Mucosa of descending colon (tissue), 3 donors: ENCODE measurements around the gene RPEL1. TPM values are rescaled to one million over a fixed set of nuclear protein-coding genes. Genes with fewer than 3 reads are reported as not detected.

Experiments used
- ATAC-seq: fragments of 200-7000 bp; cut with Tn5 transposase; one replicate; pipeline ENCODE4 v1.9.1; 2020; ENCODE audit warnings: mild to moderate bottlenecking, moderate library complexity
- DNase-seq, 3 donors: peaks; one replicate each; pipeline ENCODE4 v3.0.0-alpha.2; 2020
- H3K36me3 ChIP-seq: fragments of 200-600 bp; one replicate; pipeline ENCODE4 v1.8.0; 2021; ENCODE audit warnings: low read depth, mild to moderate bottlenecking
- H3K4me1 ChIP-seq: fragments of 200-600 bp; one replicate; pipeline ENCODE4 v1.8.0; 2021; ENCODE audit warnings: low read depth, mild to moderate bottlenecking
- H3K4me3 ChIP-seq: fragments of 200-600 bp; one replicate; pipeline ENCODE4 v1.8.0; 2021; ENCODE audit warnings: mild to moderate bottlenecking
- H3K9me3 ChIP-seq: fragments of 200-600 bp; one replicate; pipeline ENCODE4 v1.8.0; 2021; ENCODE audit warnings: mild to moderate bottlenecking
- intact Hi-C, 2 donors: fragments of 100-400 bp; cut with DNase I in 1 of 2; cut with micrococcal nuclease in 1 of 2; formaldehyde crosslinking; loops; one replicate each; pipeline versions ENCODE4 v1.11.0 to v1.11.1; 2022; cut with DNase I, micrococcal nuclease
- total RNA-seq, 3 donors: library from RNA; stranded (reverse); fragmentation: NEBNext Ultra II Directional in 2 of 3; extraction: Animal tissue kit (Norgen Biotek cat#: 25700) in 2 of 3; gene quantifications; one replicate each; pipeline versions ENCODE4 v1.2.1 to v1.2.4, GENCODE V29; 2021 to 2023
- TF ChIP-seq, protein P1 (sequence below): fragments of 200-600 bp; IDR thresholded peaks from one replicate; pipeline ENCODE4 v1.8.0; 2022; ENCODE audit warnings: antibody characterized with exemption, mild to moderate bottlenecking
- donor health status: DM: no; HTN: no; CAD: no; lungs with moderate emphysema.
- donor health status: DM: no; HTN: no; CAD: no.
- donor health status: DM: no; HTN: yes; CAD: no.

The RPEL1 gene
- total RNA-seq, 3 donors from 2014 or later, result 0.13 TPM; not detected in 2

DNA sequence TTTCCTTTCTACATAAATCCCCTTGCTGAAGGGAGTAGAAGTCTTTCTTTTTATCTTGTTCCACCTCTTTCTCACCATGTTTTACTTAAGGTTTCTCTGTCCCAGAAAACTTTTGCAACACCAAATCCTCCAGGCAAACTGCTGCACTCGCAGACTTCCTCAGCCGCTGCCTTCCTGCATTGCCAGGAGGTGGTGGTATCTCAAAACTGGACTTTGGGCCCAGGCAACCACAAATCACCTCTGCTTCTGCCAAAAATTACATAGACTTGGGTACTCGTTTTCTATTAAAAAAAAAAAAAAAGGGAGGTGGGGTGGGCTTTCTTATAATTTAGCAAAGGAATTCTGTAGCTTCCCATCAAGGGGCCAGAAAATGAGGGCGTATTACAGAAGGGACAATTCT lies 45.9 kb downstream of the RPEL1 start:
- TF ChIP-seq, protein P1, sequence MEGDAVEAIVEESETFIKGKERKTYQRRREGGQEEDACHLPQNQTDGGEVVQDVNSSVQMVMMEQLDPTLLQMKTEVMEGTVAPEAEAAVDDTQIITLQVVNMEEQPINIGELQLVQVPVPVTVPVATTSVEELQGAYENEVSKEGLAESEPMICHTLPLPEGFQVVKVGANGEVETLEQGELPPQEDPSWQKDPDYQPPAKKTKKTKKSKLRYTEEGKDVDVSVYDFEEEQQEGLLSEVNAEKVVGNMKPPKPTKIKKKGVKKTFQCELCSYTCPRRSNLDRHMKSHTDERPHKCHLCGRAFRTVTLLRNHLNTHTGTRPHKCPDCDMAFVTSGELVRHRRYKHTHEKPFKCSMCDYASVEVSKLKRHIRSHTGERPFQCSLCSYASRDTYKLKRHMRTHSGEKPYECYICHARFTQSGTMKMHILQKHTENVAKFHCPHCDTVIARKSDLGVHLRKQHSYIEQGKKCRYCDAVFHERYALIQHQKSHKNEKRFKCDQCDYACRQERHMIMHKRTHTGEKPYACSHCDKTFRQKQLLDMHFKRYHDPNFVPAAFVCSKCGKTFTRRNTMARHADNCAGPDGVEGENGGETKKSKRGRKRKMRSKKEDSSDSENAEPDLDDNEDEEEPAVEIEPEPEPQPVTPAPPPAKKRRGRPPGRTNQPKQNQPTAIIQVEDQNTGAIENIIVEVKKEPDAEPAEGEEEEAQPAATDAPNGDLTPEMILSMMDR, result no peak
- DNase-seq (no peak), ATAC-seq (no peak)
- Histone ChIP-seq H3K4me1 (no peaks in the 10 kb centered on the region), H3K36me3 (no peaks in the 10 kb centered on the region), H3K4me3 (no peak overlapping the region), H3K9me3 (no peaks in the 10 kb centered on the region)
- intact Hi-C loops, result no loop called here

DNA sequence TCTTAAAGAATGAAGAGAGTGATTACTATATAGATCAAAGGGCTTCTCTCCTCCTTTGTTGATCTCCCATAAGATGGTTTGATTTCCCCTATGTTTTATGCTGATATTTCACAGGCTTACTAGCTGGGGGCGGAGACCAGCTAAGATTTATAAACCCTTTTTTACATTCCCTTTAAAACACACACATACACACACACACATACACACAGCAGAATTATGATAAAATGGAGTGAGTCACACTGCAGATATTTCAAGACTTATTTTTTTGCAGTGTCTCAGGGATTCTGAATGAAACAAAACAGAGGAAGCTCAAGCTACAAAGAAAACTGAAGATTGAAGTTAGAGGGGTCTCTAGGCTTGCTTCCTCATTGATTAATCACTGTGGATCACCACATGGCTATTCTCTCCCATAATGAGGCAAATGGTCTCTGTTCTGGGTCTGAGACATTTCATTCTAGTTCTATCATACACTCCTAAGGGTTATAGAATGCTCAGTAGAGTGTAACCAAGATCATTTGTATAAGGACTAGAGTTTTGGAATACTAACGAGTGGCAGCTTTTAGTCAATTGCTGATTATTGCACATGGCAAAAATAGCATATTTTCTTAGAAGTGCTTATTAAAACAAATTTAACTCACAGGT lies 49.8 kb downstream of the RPEL1 start:
- TF ChIP-seq, protein P1, result no peak
- no peak overlapping the region for H3K4me3 ChIP-seq
- DNase-seq, result no peak

More for the DNA sequence above, 49.8 kb downstream of the RPEL1 start:
- H3K4me1 ChIP-seq, result no peaks in the 10 kb centered on the region
- ATAC-seq, result no peak
- H3K9me3 ChIP-seq, result no peaks in the 10 kb centered on the region
- no peaks in the 10 kb centered on the region for H3K36me3 ChIP-seq
- intact Hi-C loops, result no loop called here

Other genes starting within 250 kb of the RPEL1 start
- gene NT5C2, start 52.6 kb upstream of the RPEL1 start, total RNA-seq, result 100 to 1,000 TPM in 2 of 3 donors, 10 to 100 TPM in 1; 84.9 to 105 (median 105) TPM
- gene INA, start 31.3 kb downstream of the RPEL1 start, total RNA-seq, result 1 to 10 TPM in 1 of 3 donors, under 1 TPM in 2; 0.34 to 6.8 (median 0.55) TPM
- gene PCGF6, start 105.3 kb downstream of the RPEL1 start, total RNA-seq, result 10 to 100 TPM in 1 of 3 donors, 1 to 10 TPM in 2; 5.2 to 10.6 (median 5.7) TPM
- gene TAF5, start 122.1 kb downstream of the RPEL1 start, total RNA-seq, result 1 to 10 TPM; 4.1 to 7.1 (median 4.4) TPM
- gene ATP5MK, start 150.6 kb downstream of the RPEL1 start, total RNA-seq, result 100 to 1,000 TPM; 391 to 519 (median 516) TPM
- gene PDCD11, start 150.7 kb downstream of the RPEL1 start, total RNA-seq, result 10 to 100 TPM; 22.3 to 24.5 (median 22.7) TPM
- gene CALHM2, start 206.5 kb downstream of the RPEL1 start, total RNA-seq, result 10 to 100 TPM in 2 of 3 donors, 1 to 10 TPM in 1; 5.8 to 16.8 (median 12.3) TPM
- not detected for gene CALHM1, start 213.0 kb downstream of the RPEL1 start, total RNA-seq
- gene CALHM3, start 233.4 kb downstream of the RPEL1 start, total RNA-seq, result not detected
- 10 to 100 TPM; 15.9 to 68.7 (median 42.9) TPM for gene NEURL1, start 247.8 kb downstream of the RPEL1 start, total RNA-seq